Endodermal cell (in vitro differentiated cells): ENCODE measurements around the gene UBASH3A. TPM values are rescaled to one million over a fixed set of nuclear protein-coding genes. Genes with fewer than 3 reads are reported as not detected.

Experiments used
- DNase-seq: peaks from one replicate; pipeline ENCODE4 v3.0.0-alpha.2; 2017
- H3K27ac ChIP-seq: 2 replicates; pipeline ENCODE4 v1.5.1; 2013; ENCODE audit warnings: mild to moderate bottlenecking, low read depth, low read length, moderate library complexity
- H3K27me3 ChIP-seq: 2 replicates; pipeline ENCODE4 v1.6.1; 2013; ENCODE audit warnings: mild to moderate bottlenecking, low read length, moderate library complexity; ENCODE audit not compliant: insufficient read depth, control insufficient read depth, poor library complexity, severe bottlenecking
- H3K36me3 ChIP-seq: 2 replicates; pipeline ENCODE4 v1.7.0; 2013; ENCODE audit warnings: mild to moderate bottlenecking, low read length, moderate library complexity; ENCODE audit not compliant: control insufficient read depth, insufficient read depth
- H3K4me1 ChIP-seq: one replicate; pipeline ENCODE4 v1.7.0; 2013; ENCODE audit warnings: low read length; ENCODE audit not compliant: control insufficient read depth, insufficient read depth
- H3K4me3 ChIP-seq: 2 replicates; pipeline ENCODE4 v1.5.1; 2013; ENCODE audit warnings: mild to moderate bottlenecking, low read length, moderate library complexity
- H3K9ac ChIP-seq: 2 replicates; pipeline ENCODE4 v1.6.1; 2013; ENCODE audit warnings: mild to moderate bottlenecking, low read length, moderate library complexity; ENCODE audit not compliant: poor library complexity, severe bottlenecking; ENCODE audit errors: extremely low read depth
- H3K9me3 ChIP-seq: 2 replicates; pipeline ENCODE4 v1.6.1; 2013; ENCODE audit warnings: mild to moderate bottlenecking, low read length, moderate library complexity; ENCODE audit not compliant: control insufficient read depth
- H3K27ac Mint-ChIP-seq: 2 replicates; pipeline ENCODE4 v1.8.0; 2020; ENCODE audit warnings: mixed read lengths
- H3K27me3 Mint-ChIP-seq: 2 replicates; pipeline ENCODE4 v1.8.0; 2021; ENCODE audit warnings: mild to moderate bottlenecking, mixed read lengths; ENCODE audit not compliant: insufficient read depth
- H3K36me3 Mint-ChIP-seq: 2 replicates; pipeline ENCODE4 v1.8.0; 2020; ENCODE audit warnings: low read depth, mixed read lengths
- H3K4me1 Mint-ChIP-seq: 2 replicates; pipeline ENCODE4 v1.8.0; 2020; ENCODE audit warnings: mixed read lengths
- H3K4me3 Mint-ChIP-seq: 2 replicates; pipeline ENCODE4 v1.8.0; 2020; ENCODE audit warnings: mild to moderate bottlenecking, moderate library complexity, mixed read lengths
- H3K9me3 Mint-ChIP-seq: 2 replicates; pipeline ENCODE4 v1.8.0; 2020; ENCODE audit warnings: mild to moderate bottlenecking, mixed read lengths
- WGBS, 2 experiments: methylation state at CpG; one replicate each; pipeline versions ENCODE4 v1.1.5 to v1.1.7; 2013; ENCODE audit warnings: missing lambda C conversion rate in 2 of 2, mixed read lengths in 1 of 2; ENCODE audit not compliant: insufficient coverage in 1 of 2, insufficient read length in 1 of 2; 5-methylcytosine and 5-hydroxymethylcytosine counted together
- total RNA-seq, 2 donors: library from RNA; stranded (reverse); fragmentation: NEBNext Ultra II Directional in 1 of 2; extraction: Animal tissue kit (Norgen Biotek cat#: 25700) in 1 of 2; gene quantifications; 2 replicates in 1 of 2; 3 replicates in 1 of 2; pipeline ENCODE4 v1.2.1, GENCODE V29; 2021
- TF ChIP-seq, protein P1 (sequence below): fragments of 200-600 bp; sonication (generic); conservative IDR thresholded peaks from 2 replicates; pipeline ENCODE4 v1.5.0; 2021; ENCODE audit warnings: antibody characterized with exemption, mild to moderate bottlenecking

Gene UBASH3A
- total RNA-seq, 2 donors from 2014 or later, result not detected

DNA sequence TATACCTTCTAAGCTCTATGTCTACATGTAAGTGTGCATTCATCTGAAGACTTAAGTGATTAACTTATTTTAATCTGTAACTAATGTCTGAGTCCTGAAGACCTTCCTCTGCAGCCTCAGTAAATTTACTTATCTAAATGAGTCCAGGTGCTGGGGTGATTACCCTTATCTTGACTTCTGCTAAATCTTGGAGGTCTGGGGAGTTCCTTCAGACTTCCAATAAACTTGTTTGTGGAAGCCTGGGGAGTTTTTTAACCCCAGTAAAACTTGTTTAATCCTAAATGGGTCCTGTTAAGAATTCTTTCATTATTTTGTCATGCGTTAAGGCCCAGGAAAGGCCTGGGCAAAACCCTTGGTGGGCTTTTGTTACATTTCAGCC is 55.4 kb downstream of the UBASH3A start:
- H3K27me3 ChIP-seq, result no peaks in the 10 kb centered on the region
- H3K36me3 ChIP-seq, result no peaks in the 10 kb centered on the region
- no peak overlapping the region for H3K9ac ChIP-seq
- DNase-seq, result no peak
- peaks cover 40% of the 10 kb centered on the region for H3K9me3 ChIP-seq
- TF ChIP-seq, protein P1, sequence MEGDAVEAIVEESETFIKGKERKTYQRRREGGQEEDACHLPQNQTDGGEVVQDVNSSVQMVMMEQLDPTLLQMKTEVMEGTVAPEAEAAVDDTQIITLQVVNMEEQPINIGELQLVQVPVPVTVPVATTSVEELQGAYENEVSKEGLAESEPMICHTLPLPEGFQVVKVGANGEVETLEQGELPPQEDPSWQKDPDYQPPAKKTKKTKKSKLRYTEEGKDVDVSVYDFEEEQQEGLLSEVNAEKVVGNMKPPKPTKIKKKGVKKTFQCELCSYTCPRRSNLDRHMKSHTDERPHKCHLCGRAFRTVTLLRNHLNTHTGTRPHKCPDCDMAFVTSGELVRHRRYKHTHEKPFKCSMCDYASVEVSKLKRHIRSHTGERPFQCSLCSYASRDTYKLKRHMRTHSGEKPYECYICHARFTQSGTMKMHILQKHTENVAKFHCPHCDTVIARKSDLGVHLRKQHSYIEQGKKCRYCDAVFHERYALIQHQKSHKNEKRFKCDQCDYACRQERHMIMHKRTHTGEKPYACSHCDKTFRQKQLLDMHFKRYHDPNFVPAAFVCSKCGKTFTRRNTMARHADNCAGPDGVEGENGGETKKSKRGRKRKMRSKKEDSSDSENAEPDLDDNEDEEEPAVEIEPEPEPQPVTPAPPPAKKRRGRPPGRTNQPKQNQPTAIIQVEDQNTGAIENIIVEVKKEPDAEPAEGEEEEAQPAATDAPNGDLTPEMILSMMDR, result no peak
- H3K4me1 Mint-ChIP-seq, result peaks cover 68% of the 10 kb centered on the region
- H3K27ac Mint-ChIP-seq, result peak overlapping the region; percentile 70
- H3K4me3 Mint-ChIP-seq, result no peak overlapping the region
- WGBS, 2 experiments, result 74% methylated on average over 1 of the region's 1 CpG; no CpG with 5 or more reads in 1 of the 2 experiments
- H3K27ac ChIP-seq, result no peak overlapping the region
- peak overlapping the region; percentile 28 for H3K4me3 ChIP-seq
- H3K9me3 Mint-ChIP-seq, result peaks cover 28% of the 10 kb centered on the region
- H3K4me1 ChIP-seq, result peaks cover 4% of the 10 kb centered on the region
- H3K36me3 Mint-ChIP-seq, result peaks cover 2% of the 10 kb centered on the region
- H3K27me3 Mint-ChIP-seq, result no peaks in the 10 kb centered on the region

DNA sequence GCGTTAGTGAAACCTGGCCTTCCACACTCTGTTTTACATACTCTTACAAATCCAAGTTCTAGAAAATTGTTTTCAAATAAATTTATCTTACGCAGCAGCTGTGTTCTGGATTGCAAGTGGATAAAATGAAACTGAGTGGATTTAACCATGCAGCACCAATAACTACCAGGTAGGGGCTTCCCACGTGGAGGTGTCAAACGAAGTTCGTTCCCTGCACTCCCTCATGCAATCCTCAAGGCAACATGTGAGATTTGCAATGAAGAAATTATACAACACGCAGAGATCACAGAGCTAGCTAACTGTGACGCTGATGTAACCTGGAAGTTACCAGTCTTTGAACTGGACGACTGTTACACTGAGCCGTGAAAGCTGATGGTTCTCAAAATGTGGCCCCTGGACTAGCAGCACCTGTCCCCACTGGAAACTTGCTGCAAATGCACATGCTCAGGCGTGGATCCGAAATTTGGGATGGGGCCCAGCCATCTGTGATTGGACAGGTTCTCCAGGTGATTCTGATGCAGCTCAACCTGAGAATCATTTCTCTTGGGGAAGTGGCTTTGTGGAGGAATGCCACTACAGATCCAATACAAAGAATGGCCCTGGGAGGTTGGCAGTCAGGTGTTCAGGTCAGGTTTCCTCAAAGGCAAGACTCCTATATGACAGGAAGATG is 56.0 kb downstream of the UBASH3A start:
- H3K4me3 Mint-ChIP-seq, result no peak overlapping the region
- no peak overlapping the region for H3K4me3 ChIP-seq
- peaks cover 40% of the 10 kb centered on the region for H3K9me3 ChIP-seq
- H3K27me3 ChIP-seq, result no peaks in the 10 kb centered on the region
- TF ChIP-seq, protein P1, result no peak
- H3K9me3 Mint-ChIP-seq, result peaks cover 30% of the 10 kb centered on the region
- no peak overlapping the region for H3K27ac ChIP-seq
- no peak overlapping the region for H3K9ac ChIP-seq
- H3K4me1 ChIP-seq, result peaks cover 4% of the 10 kb centered on the region
- H3K36me3 Mint-ChIP-seq, result peaks cover 2% of the 10 kb centered on the region
- no peaks in the 10 kb centered on the region for H3K36me3 ChIP-seq
- peaks cover 64% of the 10 kb centered on the region for H3K4me1 Mint-ChIP-seq
- DNase-seq, result peak; percentile 31
- no peaks in the 10 kb centered on the region for H3K27me3 Mint-ChIP-seq
- WGBS, 2 experiments, result 83 to 87% methylated on average over 10 to 11 of the region's 11 CpGs
- peak overlapping the region; percentile 75 for H3K27ac Mint-ChIP-seq

DNA sequence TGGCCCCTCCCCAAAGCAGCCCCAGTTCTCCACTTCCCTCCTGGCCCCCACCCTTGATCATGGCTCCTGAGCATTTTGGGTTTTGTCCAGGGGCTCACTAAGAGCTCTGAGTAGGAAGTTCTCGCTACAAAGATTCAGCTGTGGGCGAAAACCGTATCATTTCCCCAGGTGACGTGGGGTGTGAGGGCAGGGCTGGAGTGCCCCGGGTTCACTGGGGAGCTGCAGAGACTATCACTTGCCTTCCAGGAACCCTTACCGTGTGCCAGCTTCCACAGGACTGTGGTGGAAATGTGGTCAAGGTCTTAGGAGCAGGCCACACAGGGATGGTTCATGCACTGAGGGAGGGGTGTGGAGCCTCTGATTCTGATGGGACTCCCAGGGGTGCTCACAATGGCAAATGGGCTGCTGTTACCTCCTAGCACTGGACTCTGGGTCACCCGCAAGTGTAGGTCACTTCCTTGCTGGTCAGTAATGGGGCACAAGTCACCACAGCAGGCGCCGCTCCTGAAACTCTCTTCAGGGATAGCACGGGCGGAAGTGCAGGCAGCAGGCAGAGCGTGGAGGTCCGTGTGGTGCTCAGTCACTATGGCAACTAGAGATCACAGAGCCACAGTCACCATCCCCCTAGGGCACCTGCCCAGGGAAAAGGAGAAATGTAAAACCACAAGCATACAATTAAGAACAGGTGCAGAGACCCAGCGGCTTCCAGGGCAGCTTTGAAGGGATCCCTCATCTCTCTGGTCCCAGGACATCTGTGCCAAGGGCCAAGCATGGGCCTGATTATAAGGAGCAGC is 56.9 kb downstream of the UBASH3A start:
- Histone ChIP-seq H3K27me3 (no peaks in the 10 kb centered on the region), H3K4me3 (no peak overlapping the region), H3K9me3 (peaks cover 40% of the 10 kb centered on the region), H3K36me3 (no peaks in the 10 kb centered on the region), H3K4me1 (peaks cover 4% of the 10 kb centered on the region), H3K9ac (no peak overlapping the region), H3K27ac (no peak overlapping the region)
- peak; percentile 45 for DNase-seq
- no peak overlapping the region for H3K4me3 Mint-ChIP-seq
- TF ChIP-seq, protein P1, result no peak
- peaks cover 62% of the 10 kb centered on the region for H3K4me1 Mint-ChIP-seq
- H3K27ac Mint-ChIP-seq, result peak overlapping the region; percentile 75
- peaks cover 30% of the 10 kb centered on the region for H3K9me3 Mint-ChIP-seq
- H3K36me3 Mint-ChIP-seq, result peaks cover 2% of the 10 kb centered on the region
- H3K27me3 Mint-ChIP-seq, result no peaks in the 10 kb centered on the region
- WGBS, 2 experiments, result 87 to 89% methylated on average over 13 to 14 of the region's 14 CpGs
